ENCODE results near the gene KPNA6.

DNA sequence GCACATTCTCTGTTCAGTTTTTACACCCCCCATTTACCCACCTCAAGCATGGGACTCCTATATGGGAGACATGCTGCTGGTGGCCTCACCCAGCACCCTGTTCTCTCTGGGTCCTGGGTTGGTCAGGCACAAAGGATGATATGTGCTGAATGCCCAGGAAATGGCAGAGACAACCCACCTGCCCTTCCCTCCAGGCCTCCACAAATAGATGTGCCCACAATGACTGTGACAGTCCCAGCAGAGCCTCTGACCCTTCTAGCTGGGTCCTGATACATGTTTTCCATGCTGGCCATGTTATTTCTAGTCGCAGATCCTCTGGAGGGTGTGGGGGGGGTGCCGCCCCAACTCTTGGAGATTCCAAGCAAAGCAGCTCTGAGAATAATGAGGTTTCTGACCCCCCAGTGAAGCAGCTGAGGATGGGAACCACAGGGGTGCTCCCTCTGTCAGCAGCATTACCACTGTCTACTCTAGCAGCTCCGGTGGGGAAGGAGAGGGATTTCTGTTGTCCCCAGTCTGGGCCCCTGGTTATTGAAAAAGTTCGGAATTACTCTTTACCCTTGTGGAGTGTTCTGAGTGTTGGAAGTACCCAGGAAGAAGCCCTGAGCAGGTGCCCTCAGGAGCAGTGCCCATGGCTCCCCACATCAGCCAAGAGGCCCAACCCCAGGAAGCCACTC is 91.3 kb downstream of the KPNA6 start:
- TF ChIP-seq, protein P1, sequence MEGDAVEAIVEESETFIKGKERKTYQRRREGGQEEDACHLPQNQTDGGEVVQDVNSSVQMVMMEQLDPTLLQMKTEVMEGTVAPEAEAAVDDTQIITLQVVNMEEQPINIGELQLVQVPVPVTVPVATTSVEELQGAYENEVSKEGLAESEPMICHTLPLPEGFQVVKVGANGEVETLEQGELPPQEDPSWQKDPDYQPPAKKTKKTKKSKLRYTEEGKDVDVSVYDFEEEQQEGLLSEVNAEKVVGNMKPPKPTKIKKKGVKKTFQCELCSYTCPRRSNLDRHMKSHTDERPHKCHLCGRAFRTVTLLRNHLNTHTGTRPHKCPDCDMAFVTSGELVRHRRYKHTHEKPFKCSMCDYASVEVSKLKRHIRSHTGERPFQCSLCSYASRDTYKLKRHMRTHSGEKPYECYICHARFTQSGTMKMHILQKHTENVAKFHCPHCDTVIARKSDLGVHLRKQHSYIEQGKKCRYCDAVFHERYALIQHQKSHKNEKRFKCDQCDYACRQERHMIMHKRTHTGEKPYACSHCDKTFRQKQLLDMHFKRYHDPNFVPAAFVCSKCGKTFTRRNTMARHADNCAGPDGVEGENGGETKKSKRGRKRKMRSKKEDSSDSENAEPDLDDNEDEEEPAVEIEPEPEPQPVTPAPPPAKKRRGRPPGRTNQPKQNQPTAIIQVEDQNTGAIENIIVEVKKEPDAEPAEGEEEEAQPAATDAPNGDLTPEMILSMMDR (IDR thresholded peaks at IDR 0.05; ENCODE audit: extremely low read depth in 1 of 2, insufficient read depth in 1 of 2, low read depth in 1 of 2, low read length in 2 of 2), result no peak
- TF ChIP-seq POLR2A (IDR thresholded peaks at IDR 0.05; ENCODE audit: low read depth, low read length), result no peak

Data from endothelial cell of umbilical vein (primary cell).